ENCODE data around the gene DCAF17. TPM values are rescaled to one million over a fixed set of nuclear protein-coding genes. Genes with fewer than 3 reads are reported as not detected.

Gene DCAF17
- total and polyA plus RNA-seq, 2 donors = 7.9 to 14.7 TPM

DNA sequence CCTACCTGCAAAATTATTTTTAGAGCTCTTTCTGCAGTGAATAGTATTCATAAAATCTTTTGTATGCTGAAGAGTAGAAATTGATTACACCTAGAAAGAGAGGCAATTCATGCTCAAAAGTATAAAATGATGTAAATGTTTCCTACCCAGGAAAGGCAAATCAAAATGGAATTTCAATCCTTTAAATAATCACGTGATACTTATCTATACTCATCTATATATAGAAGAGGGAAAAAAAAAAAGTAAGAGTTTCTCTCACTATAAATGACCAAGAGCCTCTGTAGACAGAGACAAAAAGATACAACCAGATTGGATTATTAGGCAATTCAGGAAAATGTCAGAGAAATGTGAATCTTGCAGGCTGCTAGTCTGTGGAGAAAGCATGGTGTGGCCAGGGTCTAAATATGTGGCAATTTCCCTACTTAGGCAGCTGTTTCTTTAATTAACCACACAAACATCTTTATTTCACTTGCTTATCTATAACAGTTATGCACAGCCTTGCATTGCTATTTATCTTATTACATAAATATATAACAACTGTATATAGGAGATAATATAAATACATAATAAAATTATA lies 39.8 kb upstream of the DCAF17 start:
- Histone ChIP-seq H3K27me3 (ENCODE audit: control insufficient read depth in 2 of 2, insufficient read depth in 1 of 2, low read length in 1 of 2) (no peaks in the 10 kb centered on the region), H3K4me1 (ENCODE audit: control insufficient read depth in 2 of 2, insufficient read depth in 2 of 2, low read length in 2 of 2) (no peaks in the 10 kb centered on the region), H3K36me3 (ENCODE audit: control insufficient read depth in 2 of 2, insufficient read depth in 2 of 2, low read length in 1 of 2) (no peaks in the 10 kb centered on the region), H3K9me3 (ENCODE audit: control insufficient read depth in 2 of 2, insufficient read depth in 1 of 2, low read length in 1 of 2) (no peaks in the 10 kb centered on the region), H3K27ac (ENCODE audit: low read depth in 1 of 2, low read length in 1 of 2) (no peak overlapping the region), H3K4me3 (ENCODE audit: low read length in 2 of 2) (no peak overlapping the region)
- no peak for DNase-seq (ENCODE audit: low read depth in 6 of 9, low spot score in 9 of 9)
- 91% methylated on average over 1 of the region's 1 CpG for WGBS

DNA sequence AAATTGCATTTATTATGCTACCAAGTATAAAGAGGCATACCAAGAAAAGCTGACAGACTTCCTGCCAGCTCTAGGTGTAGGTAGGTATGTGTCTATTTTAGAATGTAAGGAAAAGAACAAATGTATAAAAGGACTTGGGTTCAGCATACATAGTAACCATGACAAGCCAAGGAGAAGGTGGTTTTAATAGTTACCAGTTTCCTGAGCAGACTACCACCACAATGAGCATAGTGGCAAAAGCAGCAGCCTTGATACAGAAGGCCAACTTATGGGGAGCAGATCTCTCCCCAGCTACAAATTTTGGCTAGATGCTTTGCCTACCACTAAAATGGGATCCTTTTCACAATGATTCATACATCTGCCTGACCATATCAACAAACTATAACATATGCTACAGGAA lies 34.7 kb upstream of the DCAF17 start:
- no peak for DNase-seq (ENCODE audit: low read depth in 6 of 9, low spot score in 9 of 9)
- Histone ChIP-seq H3K4me1 (ENCODE audit: control insufficient read depth in 2 of 2, insufficient read depth in 2 of 2, low read length in 2 of 2) (no peaks in the 10 kb centered on the region), H3K4me3 (ENCODE audit: low read length in 2 of 2) (no peak overlapping the region), H3K36me3 (ENCODE audit: control insufficient read depth in 2 of 2, insufficient read depth in 2 of 2, low read length in 1 of 2) (no peaks in the 10 kb centered on the region), H3K27ac (ENCODE audit: low read depth in 1 of 2, low read length in 1 of 2) (no peak overlapping the region), H3K27me3 (ENCODE audit: control insufficient read depth in 2 of 2, insufficient read depth in 1 of 2, low read length in 1 of 2) (no peaks in the 10 kb centered on the region), H3K9me3 (ENCODE audit: control insufficient read depth in 2 of 2, insufficient read depth in 1 of 2, low read length in 1 of 2) (no peaks in the 10 kb centered on the region)

DNA sequence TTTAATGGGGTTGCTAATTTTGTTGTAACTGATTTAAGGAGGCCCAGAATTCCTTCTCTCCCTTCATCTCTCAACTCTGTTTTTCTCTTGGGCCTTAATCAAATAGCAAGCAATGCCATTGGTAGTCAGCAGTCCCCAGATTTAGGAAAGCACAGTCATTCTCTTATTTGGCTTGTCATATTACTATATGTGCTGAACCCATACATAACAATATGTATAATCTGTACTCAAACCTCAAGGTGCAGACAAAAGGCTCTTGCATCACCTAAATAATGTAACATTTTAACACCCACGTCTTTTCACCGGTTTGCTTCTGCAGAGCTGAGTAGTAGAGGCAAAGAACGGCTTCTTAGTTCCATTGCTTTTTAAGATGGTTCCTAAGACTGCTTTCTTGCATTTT lies 33.6 kb upstream of the DCAF17 start:
- Histone ChIP-seq H3K4me3 (ENCODE audit: low read length in 2 of 2) (no peak overlapping the region), H3K36me3 (ENCODE audit: control insufficient read depth in 2 of 2, insufficient read depth in 2 of 2, low read length in 1 of 2) (no peaks in the 10 kb centered on the region), H3K9me3 (ENCODE audit: control insufficient read depth in 2 of 2, insufficient read depth in 1 of 2, low read length in 1 of 2) (no peaks in the 10 kb centered on the region), H3K4me1 (ENCODE audit: control insufficient read depth in 2 of 2, insufficient read depth in 2 of 2, low read length in 2 of 2) (no peaks in the 10 kb centered on the region), H3K27ac (ENCODE audit: low read depth in 1 of 2, low read length in 1 of 2) (no peak overlapping the region), H3K27me3 (ENCODE audit: control insufficient read depth in 2 of 2, insufficient read depth in 1 of 2, low read length in 1 of 2) (no peaks in the 10 kb centered on the region)
- WGBS = 97% methylated on average over 3 of the region's 3 CpGs
- no peak for DNase-seq (ENCODE audit: low read depth in 6 of 9, low spot score in 9 of 9)

DNA sequence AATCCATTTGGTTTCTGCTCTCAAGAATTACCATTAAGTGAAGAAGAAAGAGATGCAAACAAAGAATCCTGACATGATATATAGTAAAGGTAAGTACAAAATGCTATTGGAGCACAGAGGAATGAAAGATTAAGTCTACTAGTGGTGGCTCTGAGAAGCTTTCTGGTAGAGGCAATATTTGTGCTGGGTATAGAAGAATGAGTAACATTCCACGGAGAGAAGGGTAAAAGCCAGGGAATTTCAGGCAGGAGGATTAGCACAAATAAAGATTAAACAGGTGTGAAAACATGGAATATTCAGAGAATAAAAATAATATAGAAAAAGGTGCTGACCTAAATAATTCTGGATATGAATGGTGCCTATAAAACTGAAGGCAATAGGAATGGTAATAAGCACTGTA lies 32.1 kb upstream of the DCAF17 start:
- no peaks in the 10 kb centered on the region for H3K36me3 ChIP-seq (ENCODE audit: control insufficient read depth in 2 of 2, insufficient read depth in 2 of 2, low read length in 1 of 2)
- H3K4me1 ChIP-seq (ENCODE audit: control insufficient read depth in 2 of 2, insufficient read depth in 2 of 2, low read length in 2 of 2) = no peaks in the 10 kb centered on the region
- H3K4me3 ChIP-seq (ENCODE audit: low read length in 2 of 2) = no peak overlapping the region
- DNase-seq (ENCODE audit: low read depth in 6 of 9, low spot score in 9 of 9) = no peak
- WGBS = 98% methylated on average over 1 of the region's 1 CpG
- no peaks in the 10 kb centered on the region for H3K27me3 ChIP-seq (ENCODE audit: control insufficient read depth in 2 of 2, insufficient read depth in 1 of 2, low read length in 1 of 2)
- no peaks in the 10 kb centered on the region for H3K9me3 ChIP-seq (ENCODE audit: control insufficient read depth in 2 of 2, insufficient read depth in 1 of 2, low read length in 1 of 2)
- no peak overlapping the region for H3K27ac ChIP-seq (ENCODE audit: low read depth in 1 of 2, low read length in 1 of 2)

DNA sequence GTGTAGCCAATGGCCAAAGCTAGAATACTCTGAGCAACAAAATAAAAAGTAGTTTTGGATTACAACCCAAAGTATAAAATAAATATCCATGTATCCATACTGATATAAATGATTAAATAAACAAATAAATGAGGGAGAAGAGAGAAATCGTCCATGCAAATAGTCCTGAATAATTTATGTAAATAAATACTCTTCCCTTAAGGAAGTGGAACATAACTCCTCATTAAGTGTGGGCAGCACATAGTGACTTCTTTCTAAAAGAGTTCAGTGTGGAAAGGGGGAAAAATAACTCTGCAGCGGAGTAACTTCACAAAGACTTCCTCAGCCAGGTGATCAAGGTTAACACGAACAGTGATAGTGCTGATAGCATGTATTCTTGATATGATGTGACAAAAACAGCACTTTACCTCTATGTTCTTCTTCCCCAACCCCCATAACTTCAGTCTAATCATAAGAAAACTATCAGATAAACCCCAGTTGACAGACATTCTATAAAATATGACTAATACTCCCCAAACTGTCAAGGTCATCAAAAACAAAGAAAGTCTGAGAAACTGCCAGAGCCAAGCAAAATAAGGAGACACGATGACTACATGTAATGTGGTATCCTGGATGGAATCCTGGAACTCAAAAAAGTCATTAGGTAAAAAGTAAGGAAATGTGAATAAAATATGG lies 31.0 kb upstream of the DCAF17 start:
- H3K4me3 ChIP-seq (ENCODE audit: low read length in 2 of 2) = no peak overlapping the region
- H3K27me3 ChIP-seq (ENCODE audit: control insufficient read depth in 2 of 2, insufficient read depth in 1 of 2, low read length in 1 of 2) = no peaks in the 10 kb centered on the region
- H3K27ac ChIP-seq (ENCODE audit: low read depth in 1 of 2, low read length in 1 of 2) = no peak overlapping the region
- H3K9me3 ChIP-seq (ENCODE audit: control insufficient read depth in 2 of 2, insufficient read depth in 1 of 2, low read length in 1 of 2) = no peaks in the 10 kb centered on the region
- no peaks in the 10 kb centered on the region for H3K4me1 ChIP-seq (ENCODE audit: control insufficient read depth in 2 of 2, insufficient read depth in 2 of 2, low read length in 2 of 2)
- no peaks in the 10 kb centered on the region for H3K36me3 ChIP-seq (ENCODE audit: control insufficient read depth in 2 of 2, insufficient read depth in 2 of 2, low read length in 1 of 2)
- WGBS = 93% methylated on average over 4 of the region's 4 CpGs
- DNase-seq (ENCODE audit: low read depth in 6 of 9, low spot score in 9 of 9) = no peak

DNA sequence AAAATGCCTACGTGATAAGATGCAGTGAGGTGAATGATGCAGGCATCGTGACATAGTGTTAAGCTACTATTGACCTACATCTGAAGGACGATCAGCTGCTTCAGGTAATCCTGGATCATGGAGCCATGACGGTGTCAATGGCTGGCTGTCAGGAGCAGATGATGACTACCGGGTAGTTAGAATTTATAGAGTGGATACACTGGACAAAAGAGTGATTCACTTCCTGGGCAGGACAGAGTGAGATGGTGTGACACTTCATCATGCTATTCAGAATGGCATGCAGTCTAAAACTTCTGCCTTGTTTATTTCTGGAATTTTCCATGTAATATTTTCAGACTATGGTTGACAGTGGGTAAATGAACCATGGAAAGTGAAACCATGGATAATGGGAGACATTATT lies 29.8 kb upstream of the DCAF17 start:
- Histone ChIP-seq H3K36me3 (ENCODE audit: control insufficient read depth in 2 of 2, insufficient read depth in 2 of 2, low read length in 1 of 2) (no peaks in the 10 kb centered on the region), H3K27me3 (ENCODE audit: control insufficient read depth in 2 of 2, insufficient read depth in 1 of 2, low read length in 1 of 2) (no peaks in the 10 kb centered on the region), H3K4me1 (ENCODE audit: control insufficient read depth in 2 of 2, insufficient read depth in 2 of 2, low read length in 2 of 2) (no peaks in the 10 kb centered on the region), H3K4me3 (ENCODE audit: low read length in 2 of 2) (no peak overlapping the region), H3K27ac (ENCODE audit: low read depth in 1 of 2, low read length in 1 of 2) (no peak overlapping the region), H3K9me3 (ENCODE audit: control insufficient read depth in 2 of 2, insufficient read depth in 1 of 2, low read length in 1 of 2) (no peaks in the 10 kb centered on the region)
- no peak for DNase-seq (ENCODE audit: low read depth in 6 of 9, low spot score in 9 of 9)
- 88% methylated on average over 5 of the region's 5 CpGs for WGBS

DNA sequence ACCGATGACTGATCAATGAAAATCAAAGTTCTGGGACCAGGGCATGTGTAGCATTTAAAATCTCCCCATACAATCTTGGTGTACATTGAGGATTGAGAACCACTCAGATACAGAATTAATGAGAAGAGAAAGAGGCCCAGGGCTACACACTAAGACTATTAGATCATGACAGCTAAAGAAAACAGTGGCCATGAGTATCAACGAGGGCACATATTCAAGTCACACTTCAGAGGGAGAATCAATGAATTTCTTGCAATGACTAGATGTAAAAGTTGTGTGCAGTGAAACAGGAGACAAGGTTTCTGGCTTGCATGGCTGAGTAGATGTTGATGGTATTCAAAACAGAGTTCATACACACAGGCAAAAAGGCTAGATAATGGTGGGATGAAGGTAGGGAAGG lies 29.3 kb upstream of the DCAF17 start:
- Histone ChIP-seq H3K4me1 (ENCODE audit: control insufficient read depth in 2 of 2, insufficient read depth in 2 of 2, low read length in 2 of 2) (peaks cover 0 to 4% of the 10 kb centered on the region in 2 donors), H3K9me3 (ENCODE audit: control insufficient read depth in 2 of 2, insufficient read depth in 1 of 2, low read length in 1 of 2) (no peaks in the 10 kb centered on the region), H3K27me3 (ENCODE audit: control insufficient read depth in 2 of 2, insufficient read depth in 1 of 2, low read length in 1 of 2) (no peaks in the 10 kb centered on the region), H3K4me3 (ENCODE audit: low read length in 2 of 2) (no peak overlapping the region), H3K36me3 (ENCODE audit: control insufficient read depth in 2 of 2, insufficient read depth in 2 of 2, low read length in 1 of 2) (no peaks in the 10 kb centered on the region), H3K27ac (ENCODE audit: low read depth in 1 of 2, low read length in 1 of 2) (no peak overlapping the region)
- DNase-seq (ENCODE audit: low read depth in 6 of 9, low spot score in 9 of 9) = no peak
- 99% methylated on average over 2 of the region's 2 CpGs for WGBS

DNA sequence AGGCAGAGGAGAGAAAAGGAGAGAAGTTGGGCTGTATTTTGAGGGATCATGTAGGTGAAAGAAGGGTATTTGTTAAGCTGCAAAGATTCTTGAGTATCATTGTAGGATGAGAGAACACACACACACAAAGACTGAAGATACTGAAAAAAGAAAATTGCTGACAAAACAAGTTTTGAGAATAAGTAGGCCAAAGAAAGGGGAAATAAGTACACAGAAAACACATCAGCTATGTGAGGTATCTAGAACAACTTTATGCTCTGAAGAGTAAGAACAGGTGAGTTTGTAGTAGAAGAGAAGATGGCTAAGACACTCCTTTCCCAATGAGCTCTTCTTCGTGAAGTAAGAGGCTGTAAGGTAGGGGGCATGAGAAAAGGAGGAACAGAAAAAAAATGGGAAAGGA lies 28.5 kb upstream of the DCAF17 start:
- no peaks in the 10 kb centered on the region for H3K36me3 ChIP-seq (ENCODE audit: control insufficient read depth in 2 of 2, insufficient read depth in 2 of 2, low read length in 1 of 2)
- H3K4me3 ChIP-seq (ENCODE audit: low read length in 2 of 2) = no peak overlapping the region
- DNase-seq (ENCODE audit: low read depth in 6 of 9, low spot score in 9 of 9) = no peak
- H3K9me3 ChIP-seq (ENCODE audit: control insufficient read depth in 2 of 2, insufficient read depth in 1 of 2, low read length in 1 of 2) = no peaks in the 10 kb centered on the region
- no peak overlapping the region for H3K27ac ChIP-seq (ENCODE audit: low read depth in 1 of 2, low read length in 1 of 2)
- no peaks in the 10 kb centered on the region for H3K27me3 ChIP-seq (ENCODE audit: control insufficient read depth in 2 of 2, insufficient read depth in 1 of 2, low read length in 1 of 2)
- 92% methylated on average over 1 of the region's 1 CpG for WGBS
- H3K4me1 ChIP-seq (ENCODE audit: control insufficient read depth in 2 of 2, insufficient read depth in 2 of 2, low read length in 2 of 2) = peaks cover 0 to 5% of the 10 kb centered on the region in 2 donors

DNA sequence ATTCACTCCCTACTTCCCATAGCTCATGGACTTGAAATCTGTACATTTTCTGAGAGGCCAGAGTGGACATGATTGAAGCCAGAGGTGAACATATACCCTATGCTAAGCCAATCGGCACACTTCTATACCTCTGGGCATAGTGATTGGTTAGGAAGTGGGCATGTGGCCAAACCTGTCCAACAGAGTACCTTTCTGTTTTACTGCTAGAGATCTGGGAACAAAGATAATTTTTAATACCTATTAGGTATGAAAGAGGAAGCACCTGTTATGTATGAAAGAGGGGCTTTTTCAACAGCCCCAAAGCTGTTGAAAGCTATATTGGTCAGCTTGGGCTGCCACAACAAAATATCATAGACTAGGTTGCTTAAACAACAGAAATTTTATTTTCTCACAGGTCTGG lies 28.0 kb upstream of the DCAF17 start:
- no peaks in the 10 kb centered on the region for H3K36me3 ChIP-seq (ENCODE audit: control insufficient read depth in 2 of 2, insufficient read depth in 2 of 2, low read length in 1 of 2)
- H3K27ac ChIP-seq (ENCODE audit: low read depth in 1 of 2, low read length in 1 of 2) = no peak overlapping the region
- WGBS = 40% methylated on average over 1 of the region's 1 CpG
- no peak for DNase-seq (ENCODE audit: low read depth in 6 of 9, low spot score in 9 of 9)
- H3K4me3 ChIP-seq (ENCODE audit: low read length in 2 of 2) = no peak overlapping the region
- no peaks in the 10 kb centered on the region for H3K27me3 ChIP-seq (ENCODE audit: control insufficient read depth in 2 of 2, insufficient read depth in 1 of 2, low read length in 1 of 2)
- H3K4me1 ChIP-seq (ENCODE audit: control insufficient read depth in 2 of 2, insufficient read depth in 2 of 2, low read length in 2 of 2) = peaks cover 0 to 5% of the 10 kb centered on the region in 2 donors
- H3K9me3 ChIP-seq (ENCODE audit: control insufficient read depth in 2 of 2, insufficient read depth in 1 of 2, low read length in 1 of 2) = no peaks in the 10 kb centered on the region
